SJCRH30 (cell line): ENCODE results near the gene AVEN. TPM values are rescaled to one million over a fixed set of nuclear protein-coding genes. Genes with fewer than 3 reads are reported as not detected.
A peak's percentile ranks its signal among the peaks of the same experiment; 100 is the strongest.

Experiments
- DNase-seq, 2 experiments: peaks; one replicate each; pipeline ENCODE4 v3.0.0-alpha.2; 2015 to 2020
- H3K27ac ChIP-seq: fragments of 250-450 bp; sonication (Bioruptor Pico); 2 replicates; pipeline ENCODE4 v1.5.1; 2020; ENCODE audit warnings: mild to moderate bottlenecking, moderate library complexity
- H3K27me3 ChIP-seq: fragments of 250-450 bp; sonication (Bioruptor Pico); 2 replicates; pipeline ENCODE4 v1.5.1; 2020; ENCODE audit warnings: mild to moderate bottlenecking, moderate library complexity
- H3K36me3 ChIP-seq: fragments of 250-450 bp; sonication (Bioruptor Pico); 2 replicates; pipeline ENCODE4 v1.5.1; 2020; ENCODE audit warnings: mild to moderate bottlenecking, moderate library complexity
- H3K4me1 ChIP-seq: fragments of 250-450 bp; sonication (Bioruptor Pico); 2 replicates; pipeline ENCODE4 v1.5.1; 2020; ENCODE audit warnings: mild to moderate bottlenecking, moderate library complexity
- H3K4me3 ChIP-seq: fragments of 250-450 bp; sonication (Bioruptor Pico); 2 replicates; pipeline ENCODE4 v1.5.1; 2020; ENCODE audit warnings: mild to moderate bottlenecking, moderate library complexity
- H3K9me3 ChIP-seq: fragments of 250-450 bp; sonication (Bioruptor Pico); replicated peaks from 2 replicates; pipeline ENCODE4 v1.5.1; 2020; ENCODE audit warnings: mild to moderate bottlenecking, moderate library complexity
- total RNA-seq: library from RNA; depleted of rRNA; stranded (reverse); fragments of >200 nt; shearing (Covaris generic); gene quantifications from 2 replicates; pipeline ENCODE4 v1.2.3, GENCODE V29; 2014

Gene AVEN
- total RNA-seq, 1 experiment from 2014 or later, result 16.8 TPM

GRCh38 chr15:33888176-33888575, 150.8 kb downstream of the AVEN start:
- H3K27me3 ChIP-seq, result no peaks in the 10 kb centered on the region
- no peak overlapping the region for H3K4me3 ChIP-seq
- DNase-seq, result no peak
- no peaks in the 10 kb centered on the region for H3K9me3 ChIP-seq
- peaks cover 4% of the 10 kb centered on the region; the same call in 1 of the 2 replicates for H3K4me1 ChIP-seq
- H3K36me3 ChIP-seq, result no peaks in the 10 kb centered on the region
- H3K27ac ChIP-seq, result no peak overlapping the region

DNA sequence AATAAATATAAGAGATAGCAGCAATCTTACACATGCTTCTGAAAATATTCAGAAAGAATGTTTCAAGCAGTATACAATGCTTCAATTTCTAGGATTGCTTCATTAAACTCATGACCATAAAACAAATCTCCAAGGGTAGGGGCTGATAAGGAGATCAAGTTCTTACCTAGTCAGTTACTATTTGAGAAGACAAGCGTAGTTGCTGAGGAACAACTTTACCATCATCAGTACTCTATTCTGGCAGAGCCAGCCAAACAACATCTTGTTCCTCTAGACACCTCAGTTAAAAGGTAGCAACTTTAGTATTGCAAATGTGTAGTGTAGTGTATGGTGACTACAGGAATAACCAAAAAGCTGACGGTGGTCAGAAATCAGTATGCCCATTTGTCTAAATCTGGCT, 156.1 kb downstream of the AVEN start:
- Histone ChIP-seq H3K27me3 (no peaks in the 10 kb centered on the region), H3K4me1 (no peaks in the 10 kb centered on the region), H3K36me3 (no peaks in the 10 kb centered on the region), H3K27ac (no peak overlapping the region), H3K4me3 (no peak overlapping the region), H3K9me3 (no peaks in the 10 kb centered on the region; the same call in 1 of the 2 replicates)
- no peak for DNase-seq

DNA sequence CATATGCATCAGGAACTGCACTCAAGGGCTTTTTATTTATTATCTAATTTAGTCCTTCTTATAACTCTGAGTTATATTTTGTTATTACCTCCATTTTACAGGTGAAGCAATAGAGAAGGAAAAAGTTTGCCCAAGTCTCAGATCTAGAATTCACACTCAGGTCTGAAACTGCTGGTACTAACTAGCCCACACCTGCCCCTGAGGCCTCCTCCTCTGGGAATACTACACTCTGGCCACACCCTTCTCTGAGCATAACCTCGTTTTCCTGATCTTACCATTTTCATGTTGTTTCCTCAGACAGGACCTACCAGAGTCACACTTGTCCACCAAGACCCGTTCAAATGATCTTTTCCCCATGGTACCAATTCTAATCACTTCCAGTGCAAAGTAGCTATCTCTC, 164.8 kb downstream of the AVEN start:
- Histone ChIP-seq H3K36me3 (0 out of 2 replicates have a peak, but pooled peaks cover 2% of the 10 kb centered on the region), H3K9me3 (no peaks in the 10 kb centered on the region), H3K27me3 (no peaks in the 10 kb centered on the region), H3K4me3 (no peak overlapping the region), H3K4me1 (no peaks in the 10 kb centered on the region), H3K27ac (no peak overlapping the region)
- DNase-seq, result no peak

DNA sequence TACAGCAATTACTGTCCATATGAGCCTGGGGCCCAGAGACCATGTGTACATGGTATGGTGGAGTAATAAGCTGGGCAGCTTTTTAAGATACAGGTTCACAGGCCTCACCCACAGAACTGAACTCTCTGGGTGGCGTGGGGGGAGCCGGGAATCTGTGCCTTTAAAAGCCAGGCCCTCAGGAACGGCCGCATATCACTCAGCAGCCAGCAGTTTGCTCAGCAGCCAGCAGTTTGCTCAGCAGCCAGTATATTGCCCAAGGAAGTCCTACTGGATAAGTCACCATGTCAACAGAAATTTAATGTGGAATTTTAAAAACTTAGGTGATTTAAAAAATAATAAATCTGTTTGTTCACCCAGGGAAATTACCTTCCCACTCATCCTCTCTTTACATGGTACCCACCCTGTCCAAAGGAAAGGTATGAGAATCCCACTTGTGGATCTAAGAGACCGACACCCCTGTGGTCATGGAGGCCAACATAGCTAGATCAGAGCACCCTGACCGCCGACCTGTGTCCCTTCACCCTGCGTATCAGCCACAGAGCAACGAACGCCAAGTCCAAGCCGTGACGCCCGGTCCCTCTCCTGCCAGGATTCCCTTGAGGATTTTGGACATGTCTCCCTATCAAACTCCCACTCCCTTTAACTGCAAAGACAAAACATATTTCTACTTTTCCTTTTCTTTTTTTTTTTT, 166.4 kb downstream of the AVEN start:
- no peak overlapping the region for H3K4me3 ChIP-seq
- DNase-seq, result no peak
- H3K36me3 ChIP-seq, result 0 out of 2 replicates have a peak, but pooled peaks cover 2% of the 10 kb centered on the region
- no peaks in the 10 kb centered on the region for H3K9me3 ChIP-seq
- H3K27me3 ChIP-seq, result no peaks in the 10 kb centered on the region
- H3K27ac ChIP-seq, result no peak overlapping the region
- H3K4me1 ChIP-seq, result no peaks in the 10 kb centered on the region

DNA sequence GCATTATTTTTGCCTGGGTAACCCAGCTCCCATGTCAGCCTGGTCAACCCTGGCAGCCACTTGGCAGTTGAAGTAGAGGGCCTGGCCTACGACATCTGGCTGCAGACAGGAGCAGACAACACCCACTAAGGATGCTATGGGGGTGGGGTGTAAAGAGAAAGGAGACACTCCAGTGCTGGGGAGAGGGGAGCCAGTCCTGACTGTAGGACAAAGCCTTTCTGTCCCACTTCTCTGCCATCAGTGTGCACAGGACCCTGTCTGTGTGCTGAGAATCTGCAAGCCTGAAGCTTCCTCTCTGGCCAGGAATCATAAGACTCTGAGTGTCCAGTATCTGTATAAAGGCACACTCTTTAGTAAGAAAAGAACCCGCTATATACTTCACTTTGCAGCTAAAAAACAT, 167.0 kb downstream of the AVEN start:
- no peak overlapping the region for H3K27ac ChIP-seq
- peak; percentile 10 to 22 for DNase-seq
- no peaks in the 10 kb centered on the region for H3K9me3 ChIP-seq
- H3K27me3 ChIP-seq, result no peaks in the 10 kb centered on the region
- no peaks in the 10 kb centered on the region for H3K4me1 ChIP-seq
- no peak overlapping the region for H3K4me3 ChIP-seq
- H3K36me3 ChIP-seq, result 0 out of 2 replicates have a peak, but pooled peaks cover 2% of the 10 kb centered on the region

DNA sequence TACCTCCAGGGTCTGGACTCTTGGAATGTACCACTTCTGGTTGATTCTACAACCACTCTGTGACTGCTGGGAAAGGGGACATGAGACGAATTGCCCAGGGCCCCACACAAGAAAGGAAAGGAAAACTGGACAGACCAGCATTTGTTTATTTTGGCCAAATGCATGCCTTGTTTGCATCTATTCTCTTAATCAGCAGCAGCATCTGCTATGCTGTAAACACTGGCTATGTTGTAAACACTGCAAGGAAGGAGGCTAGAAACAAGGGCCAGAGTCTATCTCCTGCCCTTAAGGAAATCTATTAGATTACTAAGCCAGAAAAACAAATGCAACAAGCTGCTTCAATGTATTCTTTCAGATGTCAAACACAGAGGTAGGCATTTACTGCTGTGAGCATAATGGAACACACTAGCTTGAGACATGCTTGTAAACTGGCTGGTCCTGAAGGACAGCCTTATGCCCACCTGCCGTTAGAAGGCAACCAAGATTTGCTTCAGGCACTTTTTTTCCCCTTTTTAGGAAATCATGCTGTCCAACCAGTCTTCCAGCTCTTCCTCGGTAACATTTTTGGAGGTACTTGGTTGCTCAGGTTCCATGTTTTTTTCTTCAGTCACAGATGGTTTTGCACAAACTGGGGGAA, 172.8 kb downstream of the AVEN start:
- H3K4me3 ChIP-seq, result no peak overlapping the region
- H3K9me3 ChIP-seq, result no peaks in the 10 kb centered on the region
- DNase-seq, result no peak
- no peak overlapping the region for H3K27ac ChIP-seq
- H3K36me3 ChIP-seq, result peaks cover 36% of the 10 kb centered on the region
- no peaks in the 10 kb centered on the region for H3K4me1 ChIP-seq
- no peaks in the 10 kb centered on the region for H3K27me3 ChIP-seq

- H3K36me3 ChIP-seq, result peaks cover 42% of the 10 kb centered on the region
- H3K4me3 ChIP-seq, result no peak overlapping the region
- no peak for DNase-seq
- H3K4me1 ChIP-seq, result no peaks in the 10 kb centered on the region
- H3K9me3 ChIP-seq, result no peaks in the 10 kb centered on the region
- no peak overlapping the region for H3K27ac ChIP-seq
- no peaks in the 10 kb centered on the region for H3K27me3 ChIP-seq
Observed at GRCh38 chr15:33865416-33865815, 173.6 kb downstream of the AVEN start.

- Histone ChIP-seq H3K27ac (no peak overlapping the region), H3K4me1 (no peaks in the 10 kb centered on the region), H3K9me3 (no peaks in the 10 kb centered on the region), H3K27me3 (no peaks in the 10 kb centered on the region), H3K36me3 (peaks cover 44% of the 10 kb centered on the region), H3K4me3 (no peak overlapping the region)
- DNase-seq, result no peak
Observed at GRCh38 chr15:33864360-33865075, 174.5 kb downstream of the AVEN start.

GRCh38 chr15:33860754-33861153, 178.2 kb downstream of the AVEN start:
- no peaks in the 10 kb centered on the region for H3K27me3 ChIP-seq
- H3K4me1 ChIP-seq, result no peaks in the 10 kb centered on the region
- H3K4me3 ChIP-seq, result no peak overlapping the region
- no peak for DNase-seq
- no peaks in the 10 kb centered on the region for H3K9me3 ChIP-seq
- peaks cover 62% of the 10 kb centered on the region for H3K36me3 ChIP-seq
- no peak overlapping the region for H3K27ac ChIP-seq

DNA sequence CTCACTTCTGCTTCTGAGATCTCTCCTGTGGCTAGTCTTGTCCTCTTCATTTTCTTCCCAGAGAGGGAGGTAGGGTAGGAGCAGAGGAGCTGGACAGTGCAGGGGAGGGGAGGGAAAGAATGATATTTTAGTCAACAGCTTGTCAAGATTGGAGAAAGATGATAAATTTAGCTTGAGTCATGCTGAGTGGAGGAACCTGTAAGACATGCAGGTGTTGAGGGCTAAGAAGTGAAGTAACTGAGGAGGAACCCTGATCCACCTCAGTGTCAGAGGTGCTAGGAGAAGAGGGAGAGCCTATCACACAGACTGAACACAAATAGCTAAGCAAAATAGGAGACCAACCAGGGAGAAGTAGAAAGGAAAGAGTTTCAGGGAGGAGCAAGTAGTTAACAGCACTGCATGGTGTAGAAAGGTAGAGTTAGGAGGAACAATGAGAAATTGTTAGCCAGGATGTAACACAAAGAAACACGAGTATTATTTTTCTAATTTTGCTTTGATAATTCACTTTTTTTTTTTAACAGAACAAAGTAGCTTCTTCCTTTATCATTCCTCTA, 178.9 kb downstream of the AVEN start:
- Histone ChIP-seq H3K9me3 (no peaks in the 10 kb centered on the region), H3K27me3 (no peaks in the 10 kb centered on the region), H3K4me3 (no peak overlapping the region), H3K27ac (no peak overlapping the region), H3K4me1 (no peaks in the 10 kb centered on the region), H3K36me3 (peaks cover 56% of the 10 kb centered on the region)
- DNase-seq, result no peak

- no peak overlapping the region for H3K27ac ChIP-seq
- no peak for DNase-seq
- no peaks in the 10 kb centered on the region for H3K4me1 ChIP-seq
- peaks cover 50% of the 10 kb centered on the region for H3K36me3 ChIP-seq
- H3K27me3 ChIP-seq, result no peaks in the 10 kb centered on the region
- no peak overlapping the region for H3K4me3 ChIP-seq
- H3K9me3 ChIP-seq, result no peaks in the 10 kb centered on the region
Observed at GRCh38 chr15:33858836-33859235, 180.2 kb downstream of the AVEN start.

- H3K27me3 ChIP-seq, result no peaks in the 10 kb centered on the region
- H3K4me3 ChIP-seq, result no peak overlapping the region
- no peak overlapping the region for H3K27ac ChIP-seq
- H3K4me1 ChIP-seq, result peaks cover 8% of the 10 kb centered on the region
- H3K9me3 ChIP-seq, result no peaks in the 10 kb centered on the region
- no peak for DNase-seq
- H3K36me3 ChIP-seq, result peaks cover 47% of the 10 kb centered on the region
Observed at GRCh38 chr15:33857726-33858125, 181.3 kb downstream of the AVEN start.

- no peaks in the 10 kb centered on the region for H3K27me3 ChIP-seq
- no peak overlapping the region for H3K4me3 ChIP-seq
- H3K36me3 ChIP-seq, result peaks cover 26% of the 10 kb centered on the region
- peak overlapping the region; percentile 82 for H3K27ac ChIP-seq
- H3K9me3 ChIP-seq, result no peaks in the 10 kb centered on the region
- H3K4me1 ChIP-seq, result peaks cover 27% of the 10 kb centered on the region
- DNase-seq, result peak; percentile 53 to 74
Observed at GRCh38 chr15:33852570-33852969, 186.4 kb downstream of the AVEN start.

GRCh38 chr15:33852094-33852493, 186.9 kb downstream of the AVEN start:
- peak; percentile 25 to 69 for DNase-seq
- Histone ChIP-seq H3K36me3 (peaks cover 24% of the 10 kb centered on the region), H3K4me3 (no peak overlapping the region), H3K27me3 (no peaks in the 10 kb centered on the region), H3K4me1 (peaks cover 27% of the 10 kb centered on the region), H3K27ac (peak overlapping the region; percentile 82), H3K9me3 (no peaks in the 10 kb centered on the region)

- peak overlapping the region; percentile 82; the same call in 1 of the 2 replicates for H3K27ac ChIP-seq
- no peak overlapping the region for H3K4me3 ChIP-seq
- peaks cover 15% of the 10 kb centered on the region for H3K36me3 ChIP-seq
- no peak for DNase-seq
- peaks cover 27% of the 10 kb centered on the region for H3K4me1 ChIP-seq
- H3K27me3 ChIP-seq, result no peaks in the 10 kb centered on the region
- no peaks in the 10 kb centered on the region for H3K9me3 ChIP-seq
Observed at GRCh38 chr15:33851079-33851478, 187.9 kb downstream of the AVEN start.
